ENCODE results near the gene KIAA0586.

KIAA0586 gene

DNA sequence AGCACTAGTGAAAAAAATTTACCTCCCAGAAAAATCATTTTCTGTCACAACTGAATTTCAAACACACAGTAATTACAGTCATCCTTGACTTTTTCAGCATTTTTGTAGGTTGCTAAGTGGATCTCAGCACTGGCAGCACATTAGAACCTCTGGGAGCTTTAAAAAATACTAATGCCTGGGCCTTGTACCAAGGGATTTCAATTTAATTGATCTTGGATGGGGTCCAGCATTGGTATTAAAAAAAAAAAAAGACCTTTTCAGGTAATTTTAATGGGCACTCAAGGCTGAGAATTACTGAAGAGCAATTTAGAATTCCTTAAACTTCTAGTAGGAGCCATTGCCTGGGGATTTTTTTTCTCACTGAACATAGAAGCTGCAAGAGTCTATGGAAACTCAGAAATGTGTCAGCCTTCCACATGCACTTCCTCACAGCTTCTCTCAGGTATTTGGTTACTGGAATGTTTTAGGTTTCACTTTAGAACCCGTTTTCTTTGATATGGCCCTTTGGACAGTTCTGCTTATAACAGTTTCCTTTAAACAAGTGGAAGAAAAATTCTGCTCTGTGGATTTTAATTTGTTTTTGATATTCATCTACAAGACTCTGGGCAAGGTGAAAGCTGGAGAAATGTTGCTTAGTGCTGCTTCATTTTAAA lies 121.7 kb downstream of the KIAA0586 start:
- no peaks in the 10 kb centered on the region for H3K9me3 ChIP-seq (ENCODE audit: insufficient read depth, low read depth, low read length)
- H3K27me3 ChIP-seq (ENCODE audit: insufficient read depth, low read length), result no peaks in the 10 kb centered on the region
- H3K9ac ChIP-seq (ENCODE audit: low read depth, low read length), result no peak overlapping the region
- no peak overlapping the region for H3K27ac ChIP-seq (ENCODE audit: low read length)
- no peak overlapping the region for H3K4me3 ChIP-seq (ENCODE audit: low read length)
- no peaks in the 10 kb centered on the region for H3K4me1 ChIP-seq (ENCODE audit: insufficient read depth, low read length)
- H3K36me3 ChIP-seq (ENCODE audit: insufficient read depth, low read depth, low read length), result no peaks in the 10 kb centered on the region

DNA sequence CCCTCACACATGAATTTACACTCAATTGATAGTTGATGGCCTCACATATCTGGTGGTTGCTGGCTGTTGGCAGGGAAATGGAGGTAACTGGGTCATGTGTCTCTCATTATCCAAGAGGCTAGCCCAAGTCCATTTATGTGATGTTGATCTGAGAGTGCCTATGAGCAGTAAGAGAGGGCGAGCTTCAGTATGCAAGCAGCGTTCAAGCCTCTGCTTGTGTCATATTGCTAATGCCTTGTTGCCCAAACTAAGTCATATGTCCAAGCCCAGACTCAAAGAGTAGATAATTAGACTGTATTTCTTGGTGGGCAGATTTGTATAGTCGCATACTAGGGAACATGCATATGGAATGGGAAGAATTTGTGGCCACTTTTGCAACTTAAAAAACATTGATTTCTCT lies 126.4 kb downstream of the KIAA0586 start:
- no peaks in the 10 kb centered on the region for H3K9me3 ChIP-seq (ENCODE audit: insufficient read depth, low read depth, low read length)
- H3K9ac ChIP-seq (ENCODE audit: low read depth, low read length), result no peak overlapping the region
- H3K27ac ChIP-seq (ENCODE audit: low read length), result no peak overlapping the region
- no peaks in the 10 kb centered on the region for H3K4me1 ChIP-seq (ENCODE audit: insufficient read depth, low read length)
- no peak overlapping the region for H3K4me3 ChIP-seq (ENCODE audit: low read length)
- H3K27me3 ChIP-seq (ENCODE audit: insufficient read depth, low read length), result no peaks in the 10 kb centered on the region
- H3K36me3 ChIP-seq (ENCODE audit: insufficient read depth, low read depth, low read length), result no peaks in the 10 kb centered on the region

DNA sequence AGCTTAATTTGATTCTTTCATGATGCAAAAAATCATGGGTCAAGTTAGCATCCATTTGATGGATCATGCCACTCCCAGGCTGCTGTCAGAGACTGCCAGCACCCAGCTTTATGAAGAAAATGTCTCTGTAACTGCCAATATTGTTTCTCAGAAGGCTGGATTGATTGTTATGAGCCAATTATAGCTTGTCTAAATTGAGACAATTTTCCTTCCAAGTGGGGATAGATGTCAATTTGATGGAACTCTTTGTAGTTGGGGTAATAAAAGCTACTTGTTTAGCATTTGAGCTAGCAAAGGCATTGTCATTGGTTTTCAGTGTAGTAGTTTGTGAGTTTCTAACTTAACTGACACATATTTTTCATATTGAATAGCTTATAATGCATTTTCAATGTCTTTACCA lies 128.1 kb downstream of the KIAA0586 start:
- no peak overlapping the region for H3K27ac ChIP-seq (ENCODE audit: low read length)
- H3K9me3 ChIP-seq (ENCODE audit: insufficient read depth, low read depth, low read length), result no peaks in the 10 kb centered on the region
- no peaks in the 10 kb centered on the region for H3K36me3 ChIP-seq (ENCODE audit: insufficient read depth, low read depth, low read length)
- no peak overlapping the region for H3K9ac ChIP-seq (ENCODE audit: low read depth, low read length)
- no peak overlapping the region for H3K4me3 ChIP-seq (ENCODE audit: low read length)
- H3K27me3 ChIP-seq (ENCODE audit: insufficient read depth, low read length), result no peaks in the 10 kb centered on the region
- no peaks in the 10 kb centered on the region for H3K4me1 ChIP-seq (ENCODE audit: insufficient read depth, low read length)

DNA sequence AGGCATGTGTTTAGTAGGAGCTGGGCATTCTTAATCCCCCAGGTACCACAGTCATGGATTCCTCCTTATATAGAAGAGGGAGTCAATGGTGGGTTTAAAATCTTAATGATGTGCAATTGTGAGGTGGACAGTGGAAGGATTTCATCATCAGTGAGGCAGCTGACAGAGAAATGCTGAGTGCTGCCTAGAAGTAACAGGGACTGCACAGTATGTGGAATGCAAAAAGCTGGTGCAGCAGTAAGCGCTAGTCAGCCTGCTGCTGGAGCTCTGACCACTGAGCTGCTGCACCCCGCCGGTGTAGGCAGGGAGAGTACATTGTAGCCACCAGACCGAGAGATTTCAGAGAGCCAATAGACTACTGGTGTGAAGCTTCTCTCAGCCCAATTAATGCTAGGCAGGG lies 129.7 kb downstream of the KIAA0586 start:
- H3K36me3 ChIP-seq (ENCODE audit: insufficient read depth, low read depth, low read length), result no peaks in the 10 kb centered on the region
- no peak overlapping the region for H3K4me3 ChIP-seq (ENCODE audit: low read length)
- no peak overlapping the region for H3K27ac ChIP-seq (ENCODE audit: low read length)
- H3K9ac ChIP-seq (ENCODE audit: low read depth, low read length), result no peak overlapping the region
- H3K9me3 ChIP-seq (ENCODE audit: insufficient read depth, low read depth, low read length), result no peaks in the 10 kb centered on the region
- H3K4me1 ChIP-seq (ENCODE audit: insufficient read depth, low read length), result no peaks in the 10 kb centered on the region
- H3K27me3 ChIP-seq (ENCODE audit: insufficient read depth, low read length), result no peaks in the 10 kb centered on the region

DNA sequence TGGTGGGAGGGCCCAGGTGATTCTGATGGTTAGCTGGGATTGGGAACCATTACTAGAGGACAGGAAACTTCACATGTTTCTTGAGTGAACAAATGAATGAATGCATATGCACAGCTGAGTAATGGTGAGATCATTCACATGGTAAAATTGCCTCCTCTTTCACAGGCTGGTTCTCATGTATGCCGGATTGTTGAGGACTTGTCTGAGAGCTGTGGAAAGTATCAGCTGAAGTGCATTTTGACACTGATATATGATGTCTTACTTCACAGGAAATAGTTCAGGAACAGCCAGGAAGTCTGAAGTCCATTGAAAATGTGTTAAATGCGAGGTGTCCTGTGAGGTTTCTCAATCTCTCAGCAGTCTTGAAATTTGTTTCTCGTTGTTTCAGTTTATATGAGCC lies 132.7 kb downstream of the KIAA0586 start:
- Histone ChIP-seq H3K4me3 (ENCODE audit: low read length) (no peak overlapping the region), H3K4me1 (ENCODE audit: insufficient read depth, low read length) (no peaks in the 10 kb centered on the region), H3K27ac (ENCODE audit: low read length) (no peak overlapping the region), H3K9ac (ENCODE audit: low read depth, low read length) (no peak overlapping the region), H3K9me3 (ENCODE audit: insufficient read depth, low read depth, low read length) (no peaks in the 10 kb centered on the region), H3K36me3 (ENCODE audit: insufficient read depth, low read depth, low read length) (no peaks in the 10 kb centered on the region), H3K27me3 (ENCODE audit: insufficient read depth, low read length) (no peaks in the 10 kb centered on the region)

DNA sequence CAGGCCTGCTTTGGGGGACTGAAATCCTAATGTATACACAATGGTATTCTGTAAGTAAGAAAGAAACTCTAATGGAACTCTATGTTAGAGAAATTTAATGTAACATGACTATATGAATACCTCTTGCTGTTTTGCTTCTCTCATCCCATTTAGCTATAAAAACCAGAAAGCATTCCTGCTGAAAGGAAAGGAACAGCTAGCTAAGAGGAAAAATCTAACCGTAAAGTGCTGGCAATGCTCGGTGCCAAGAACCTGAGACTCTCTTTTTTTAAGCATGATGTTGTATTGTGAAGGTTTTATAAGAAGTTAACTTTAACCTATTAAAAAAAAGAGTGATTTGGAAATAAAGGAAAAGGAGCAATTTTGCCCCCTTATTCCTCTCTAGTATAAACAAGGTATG lies 134.6 kb downstream of the KIAA0586 start:
- H3K27me3 ChIP-seq (ENCODE audit: insufficient read depth, low read length), result no peaks in the 10 kb centered on the region
- H3K9ac ChIP-seq (ENCODE audit: low read depth, low read length), result no peak overlapping the region
- H3K4me1 ChIP-seq (ENCODE audit: insufficient read depth, low read length), result no peaks in the 10 kb centered on the region
- H3K36me3 ChIP-seq (ENCODE audit: insufficient read depth, low read depth, low read length), result no peaks in the 10 kb centered on the region
- H3K4me3 ChIP-seq (ENCODE audit: low read length), result no peak overlapping the region
- H3K27ac ChIP-seq (ENCODE audit: low read length), result no peak overlapping the region
- H3K9me3 ChIP-seq (ENCODE audit: insufficient read depth, low read depth, low read length), result no peaks in the 10 kb centered on the region

DNA sequence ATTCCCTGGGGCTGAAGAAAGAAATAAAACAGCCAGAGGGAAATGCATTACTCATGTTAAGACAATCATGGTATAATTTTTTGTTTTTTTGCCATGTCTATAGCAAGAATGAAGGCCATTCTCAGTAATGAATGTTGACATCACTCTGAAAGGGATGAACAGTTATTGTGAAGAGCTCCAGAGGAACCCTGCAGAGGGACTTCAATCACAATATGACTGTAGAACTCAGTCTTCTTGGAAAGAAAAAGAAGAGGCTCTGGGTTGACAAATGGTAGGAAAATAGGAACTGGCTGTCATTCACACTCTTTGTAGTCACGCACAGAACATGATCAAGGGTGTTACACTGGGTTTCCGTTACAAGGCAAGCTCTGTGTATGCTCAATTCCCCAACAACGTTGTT lies 136.5 kb downstream of the KIAA0586 start:
- Histone ChIP-seq H3K4me3 (ENCODE audit: low read length) (no peak overlapping the region), H3K4me1 (ENCODE audit: insufficient read depth, low read length) (no peaks in the 10 kb centered on the region), H3K36me3 (ENCODE audit: insufficient read depth, low read depth, low read length) (no peaks in the 10 kb centered on the region), H3K9me3 (ENCODE audit: insufficient read depth, low read depth, low read length) (no peaks in the 10 kb centered on the region), H3K27me3 (ENCODE audit: insufficient read depth, low read length) (no peaks in the 10 kb centered on the region), H3K27ac (ENCODE audit: low read length) (no peak overlapping the region), H3K9ac (ENCODE audit: low read depth, low read length) (no peak overlapping the region)

DNA sequence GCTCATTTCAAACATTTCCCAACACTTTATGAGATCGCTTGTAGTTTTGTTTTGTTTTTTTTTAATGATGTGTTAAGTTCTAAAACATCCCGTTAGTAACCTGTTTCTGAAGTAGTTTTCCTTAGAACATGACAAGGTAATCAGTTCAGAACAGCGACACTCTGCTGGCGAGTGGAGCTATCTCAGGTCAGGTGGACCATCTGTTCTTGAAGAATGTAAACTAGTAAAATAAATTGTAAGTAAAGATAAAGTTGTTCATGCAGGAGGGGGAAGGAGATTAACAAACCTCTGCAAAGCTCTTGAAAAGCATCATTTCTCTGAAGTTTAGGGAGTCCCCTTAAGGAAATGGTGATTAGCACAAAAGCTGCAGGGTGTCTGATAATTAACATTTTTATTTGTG lies 138.3 kb downstream of the KIAA0586 start:
- H3K27ac ChIP-seq (ENCODE audit: low read length), result no peak overlapping the region
- no peak overlapping the region for H3K9ac ChIP-seq (ENCODE audit: low read depth, low read length)
- no peaks in the 10 kb centered on the region for H3K36me3 ChIP-seq (ENCODE audit: insufficient read depth, low read depth, low read length)
- H3K4me3 ChIP-seq (ENCODE audit: low read length), result no peak overlapping the region
- H3K4me1 ChIP-seq (ENCODE audit: insufficient read depth, low read length), result no peaks in the 10 kb centered on the region
- no peaks in the 10 kb centered on the region for H3K27me3 ChIP-seq (ENCODE audit: insufficient read depth, low read length)
- no peaks in the 10 kb centered on the region for H3K9me3 ChIP-seq (ENCODE audit: insufficient read depth, low read depth, low read length)

DNA sequence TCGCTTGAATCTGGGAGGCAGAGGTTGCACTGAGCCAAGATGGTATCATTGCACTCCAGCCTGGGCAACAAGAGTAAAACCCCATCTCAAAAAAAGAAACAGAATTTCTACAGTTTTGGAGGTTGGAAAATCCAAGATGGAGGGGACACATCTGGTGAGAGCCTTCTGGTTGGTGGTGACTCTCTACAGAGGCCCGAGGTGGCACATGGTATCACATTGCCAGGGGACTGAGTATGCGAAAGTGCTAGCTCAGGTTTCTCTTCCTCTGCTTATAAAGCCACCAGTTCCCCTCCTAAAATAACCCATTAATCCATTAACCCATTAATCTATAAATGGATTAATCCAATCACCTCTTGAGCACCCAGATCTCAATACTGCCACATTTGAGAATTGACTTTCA lies 139.5 kb downstream of the KIAA0586 start:
- H3K27me3 ChIP-seq (ENCODE audit: insufficient read depth, low read length), result no peaks in the 10 kb centered on the region
- no peak overlapping the region for H3K4me3 ChIP-seq (ENCODE audit: low read length)
- no peaks in the 10 kb centered on the region; the same call in 1 of the 2 replicates for H3K4me1 ChIP-seq (ENCODE audit: insufficient read depth, low read length)
- H3K27ac ChIP-seq (ENCODE audit: low read length), result no peak overlapping the region
- H3K36me3 ChIP-seq (ENCODE audit: insufficient read depth, low read depth, low read length), result no peaks in the 10 kb centered on the region
- no peak overlapping the region for H3K9ac ChIP-seq (ENCODE audit: low read depth, low read length)
- H3K9me3 ChIP-seq (ENCODE audit: insufficient read depth, low read depth, low read length), result no peaks in the 10 kb centered on the region

DNA sequence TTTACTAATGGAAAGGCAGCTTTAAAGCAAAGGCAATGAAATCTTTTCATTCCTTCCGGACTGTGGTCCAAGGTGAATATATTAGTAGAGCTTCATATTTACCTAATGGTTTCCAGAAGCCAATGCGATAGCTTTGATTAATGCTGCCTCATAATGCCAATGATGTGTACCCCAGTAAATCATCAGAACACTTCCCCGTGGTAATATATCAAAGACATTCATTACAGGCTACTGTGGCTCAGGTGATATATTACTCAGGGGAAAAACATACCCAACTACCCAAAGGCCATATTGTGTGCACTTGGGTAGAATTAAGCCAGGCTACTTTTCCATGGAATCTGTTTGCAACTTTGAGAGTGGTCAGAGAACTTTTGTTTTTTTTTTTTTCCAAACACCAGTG lies 140.8 kb downstream of the KIAA0586 start:
- H3K27ac ChIP-seq (ENCODE audit: low read length), result no peak overlapping the region

DNA sequence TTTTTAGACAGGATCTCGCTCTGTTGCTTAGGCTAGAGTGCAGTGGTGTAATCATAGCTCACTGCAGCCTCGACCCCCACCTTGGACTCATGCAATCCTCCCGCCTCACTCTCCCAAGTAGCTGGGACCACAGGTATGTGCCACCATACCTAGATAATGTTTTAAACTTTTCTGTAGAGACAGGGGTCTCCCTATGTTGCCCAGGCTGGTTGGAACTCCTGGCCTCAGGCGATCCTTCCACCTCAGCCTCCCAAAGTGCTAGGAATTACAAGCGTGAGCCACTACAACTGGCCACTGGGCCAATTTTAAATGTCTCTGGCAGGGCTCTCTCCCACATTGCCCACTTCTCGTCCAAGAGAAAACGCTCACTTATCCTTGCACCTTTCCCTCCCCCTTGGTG lies 143.7 kb downstream of the KIAA0586 start:
- no peaks in the 10 kb centered on the region for H3K9me3 ChIP-seq (ENCODE audit: insufficient read depth, low read depth, low read length)
- no peak overlapping the region for H3K27ac ChIP-seq (ENCODE audit: low read length)
- H3K9ac ChIP-seq (ENCODE audit: low read depth, low read length), result no peak overlapping the region
- H3K36me3 ChIP-seq (ENCODE audit: insufficient read depth, low read depth, low read length), result no peaks in the 10 kb centered on the region
- H3K27me3 ChIP-seq (ENCODE audit: insufficient read depth, low read length), result no peaks in the 10 kb centered on the region
- no peaks in the 10 kb centered on the region; the same call in 1 of the 2 replicates for H3K4me1 ChIP-seq (ENCODE audit: insufficient read depth, low read length)
- no peak overlapping the region for H3K4me3 ChIP-seq (ENCODE audit: low read length)

More for the DNA sequence above, 140.8 kb downstream of the KIAA0586 start:
- Histone ChIP-seq H3K9ac (ENCODE audit: low read depth, low read length) (no peak overlapping the region), H3K36me3 (ENCODE audit: insufficient read depth, low read depth, low read length) (no peaks in the 10 kb centered on the region), H3K27me3 (ENCODE audit: insufficient read depth, low read length) (no peaks in the 10 kb centered on the region), H3K4me1 (ENCODE audit: insufficient read depth, low read length) (no peaks in the 10 kb centered on the region; the same call in 1 of the 2 replicates), H3K9me3 (ENCODE audit: insufficient read depth, low read depth, low read length) (no peaks in the 10 kb centered on the region), H3K4me3 (ENCODE audit: low read length) (no peak overlapping the region)

DNA sequence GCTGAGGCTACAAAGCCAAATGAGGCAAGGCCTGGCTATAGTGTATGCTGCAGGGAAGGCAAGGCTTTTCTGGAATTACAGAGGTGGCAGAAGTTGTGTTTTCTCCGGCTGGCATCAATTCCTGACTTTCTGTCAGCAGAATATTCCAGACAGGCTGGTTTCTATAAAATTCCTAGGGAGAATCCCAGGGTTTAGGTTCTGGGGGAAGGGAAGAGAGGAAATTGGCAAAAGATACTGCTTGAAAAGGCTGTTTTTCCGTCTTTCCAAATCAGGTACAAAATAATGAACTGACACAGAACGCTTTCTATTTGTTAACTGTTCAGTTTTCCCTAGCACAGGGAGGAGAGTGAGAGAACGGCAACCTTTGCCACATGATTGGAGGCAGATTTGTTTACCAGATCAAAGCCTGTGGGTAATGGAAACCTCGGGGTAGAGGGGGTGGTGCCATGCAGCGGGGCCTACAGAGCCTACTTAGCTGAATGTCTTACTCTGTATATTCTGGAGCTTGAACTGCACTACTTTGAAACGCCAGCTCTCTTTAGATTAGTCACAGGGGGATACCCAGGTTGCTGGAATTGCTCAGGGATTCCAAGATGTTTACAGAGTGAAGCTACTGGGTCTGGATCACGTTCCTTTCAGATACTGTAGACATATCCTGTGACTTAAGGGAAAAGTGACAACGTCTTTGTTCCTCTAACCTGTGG lies 144.4 kb downstream of the KIAA0586 start:
- no peaks in the 10 kb centered on the region for H3K36me3 ChIP-seq (ENCODE audit: insufficient read depth, low read depth, low read length)
- H3K9me3 ChIP-seq (ENCODE audit: insufficient read depth, low read depth, low read length), result no peaks in the 10 kb centered on the region
- H3K4me3 ChIP-seq (ENCODE audit: low read length), result no peak overlapping the region
- H3K27me3 ChIP-seq (ENCODE audit: insufficient read depth, low read length), result no peaks in the 10 kb centered on the region
- no peaks in the 10 kb centered on the region; the same call in 1 of the 2 replicates for H3K4me1 ChIP-seq (ENCODE audit: insufficient read depth, low read length)
- H3K9ac ChIP-seq (ENCODE audit: low read depth, low read length), result no peak overlapping the region
- H3K27ac ChIP-seq (ENCODE audit: low read length), result no peak overlapping the region
